Measurements from ENCODE around the gene ZNF239. TPM values are rescaled to one million over a fixed set of nuclear protein-coding genes. Genes with fewer than 3 reads are reported as not detected.

Gene ZNF239
- 8.9 and 9.8 TPM in 2 replicates for total RNA-seq

GRCh38 chr10:43574001-43574892, at the start of gene ZNF239:
TSS of gene ZNF239 (minus strand) at chr10:43574616. CDS start at chr10:43558079, 16,537 bp downstream.

GRCh38 chr10:43606323-43607198, 32.1 kb upstream of the ZNF239 start, which contains the start of gene ZNF485:
TSS of gene ZNF485 (plus strand) at chr10:43606438. CDS start at chr10:43607051, 613 bp downstream.

Other genes with a start within 250 kb of the ZNF239 start
- gene FXYD4, start 203.0 kb downstream of the ZNF239 start, total RNA-seq, result not detected in 2 replicates
- 240 and 367 TPM in 2 replicates for gene HNRNPF, start 165.4 kb downstream of the ZNF239 start, total RNA-seq
- gene ZNF487, start 137.5 kb downstream of the ZNF239 start, total RNA-seq, result 5.2 and 5.5 TPM in 2 replicates
- gene ZNF485, start 31.8 kb upstream of the ZNF239 start, total RNA-seq, result 3.0 and 3.9 TPM in 2 replicates
- 20.6 and 29.9 TPM in 2 replicates for gene ZNF32, start 74.3 kb upstream of the ZNF239 start, total RNA-seq

Data from uterine smooth muscle cell (primary cell).